GM23248 (cell line): Measurements from ENCODE around the gene SEL1L3. TPM values are rescaled to one million over a fixed set of nuclear protein-coding genes. Genes with fewer than 3 reads are reported as not detected.

Experiments
- DNase-seq: peaks from one replicate; pipeline ENCODE4 v3.0.0-alpha.2; 2015
- H2AFZ ChIP-seq: fragments of 200-600 bp; sonication (generic); 2 replicates; pipeline ENCODE4 v1.6.1; 2016; ENCODE audit warnings: antibody characterized with exemption
- H3F3A ChIP-seq: fragments of 200-600 bp; sonication (generic); 2 replicates; pipeline ENCODE4 v1.6.1; 2016; ENCODE audit warnings: mild to moderate bottlenecking, antibody characterized with exemption, mixed run types; ENCODE audit not compliant: insufficient read depth
- H3K27ac ChIP-seq: fragments of 200-600 bp; sonication (generic); 2 replicates; pipeline ENCODE4 v1.5.1; 2016; ENCODE audit warnings: mild to moderate bottlenecking
- H3K27me3 ChIP-seq: fragments of 200-600 bp; sonication (generic); replicated peaks from 2 replicates; pipeline ENCODE4 v1.6.1; 2016; ENCODE audit warnings: mild to moderate bottlenecking; ENCODE audit not compliant: insufficient read depth
- H3K36me3 ChIP-seq: fragments of 200-600 bp; sonication (generic); 2 replicates; pipeline ENCODE4 v1.6.1; 2016; ENCODE audit warnings: low read depth, mild to moderate bottlenecking
- H3K4me1 ChIP-seq: fragments of 200-600 bp; sonication (generic); 2 replicates; pipeline ENCODE4 v1.6.1; 2016; ENCODE audit warnings: mild to moderate bottlenecking; ENCODE audit not compliant: insufficient read depth
- H3K4me2 ChIP-seq: fragments of 200-600 bp; sonication (generic); one replicate; pipeline ENCODE4 v1.6.1; 2016; ENCODE audit warnings: mild to moderate bottlenecking; ENCODE audit not compliant: unreplicated experiment
- H3K4me3 ChIP-seq: fragments of 200-600 bp; sonication (generic); 2 replicates; pipeline ENCODE4 v1.5.1; 2016; ENCODE audit warnings: mild to moderate bottlenecking
- H3K79me2 ChIP-seq: fragments of 200-600 bp; sonication (generic); 2 replicates; pipeline ENCODE4 v1.6.1; 2016; ENCODE audit warnings: mild to moderate bottlenecking; ENCODE audit not compliant: insufficient read depth
- H3K9ac ChIP-seq: fragments of 200-600 bp; sonication (generic); 2 replicates; pipeline ENCODE4 v1.6.1; 2016; ENCODE audit warnings: mild to moderate bottlenecking
- H3K9me2 ChIP-seq: fragments of 200-600 bp; sonication (generic); 2 replicates; pipeline ENCODE4 v1.6.1; 2016; ENCODE audit warnings: mixed run types, mild to moderate bottlenecking, moderate library complexity; ENCODE audit not compliant: insufficient read depth
- H3K9me3 ChIP-seq: fragments of 200-600 bp; sonication (generic); one replicate; pipeline ENCODE4 v1.6.1; 2017; ENCODE audit warnings: low read depth
- H4K20me1 ChIP-seq: fragments of 200-600 bp; sonication (generic); 2 replicates; pipeline ENCODE4 v1.6.0; 2016; ENCODE audit not compliant: insufficient read depth
- EZH2 ChIP-seq: fragments of 200-600 bp; sonication (generic); IDR thresholded peaks from 2 replicates; pipeline ENCODE4 v1.6.1; 2018; ENCODE audit warnings: antibody characterized with exemption, mild to moderate bottlenecking; ENCODE audit not compliant: insufficient read depth, poor library complexity, severe bottlenecking
- EZH2phosphoT487 ChIP-seq: fragments of 200-600 bp; sonication (generic); IDR thresholded peaks from 2 replicates; pipeline ENCODE4 v1.6.1; 2018; ENCODE audit warnings: antibody characterized with exemption, moderate library complexity, mild to moderate bottlenecking, low read depth; ENCODE audit not compliant: insufficient read depth
- WGBS, 2 experiments: methylation state at CpG; one replicate each; pipeline ENCODE4 v1.1.6; 2015 to 2017; ENCODE audit warnings: low lambda C conversion rate in 2 of 2, low coverage in 1 of 2; ENCODE audit errors: missing lambda C conversion rate in 2 of 2; 5-methylcytosine and 5-hydroxymethylcytosine counted together
- in situ Hi-C: fragments of 300-500 bp; cut with MboI; formaldehyde crosslinking; loops from 2 replicates; pipeline ENCODE4 v1.15.0; 2020
- polyA plus RNA-seq: library from polyadenylated mRNA; unstranded; fragments of >200 nt; fragmentation: Nextera tagmentation; extraction: Ambion mirVana; gene quantifications from 2 replicates; pipeline ENCODE4 v1.2.1, GENCODE V29; 2016
- total RNA-seq: library from RNA; depleted of rRNA; stranded (reverse); fragments of >200 nt; shearing (Covaris generic); gene quantifications from 2 replicates; pipeline ENCODE4 v1.2.3, GENCODE V29; 2014

Gene SEL1L3
- total and polyA plus RNA-seq, 2 experiments from 2014 or later: 23.1 to 62.8 TPM

GRCh38 chr4:25839687-25840086, 23.1 kb downstream of the SEL1L3 start:
- no peak for TF ChIP-seq EZH2phosphoT487
- TF ChIP-seq EZH2: no peak
- H3K36me3 ChIP-seq: no peaks in the 10 kb centered on the region
- H3K27ac ChIP-seq: no peak overlapping the region
- in situ Hi-C loops: no loop called here
- H3K4me1 ChIP-seq: peaks cover 6% of the 10 kb centered on the region
- H3K9me3 ChIP-seq: no peaks in the 10 kb centered on the region
- H3F3A ChIP-seq: no peaks in the 10 kb centered on the region
- H3K9ac ChIP-seq: no peak overlapping the region
- no peaks in the 10 kb centered on the region for H3K9me2 ChIP-seq
- no peak overlapping the region for H2AFZ ChIP-seq
- DNase-seq: no peak
- H3K27me3 ChIP-seq: no peaks in the 10 kb centered on the region
- no peak overlapping the region for H3K4me3 ChIP-seq
- WGBS, 2 experiments: 92 to 96% methylated on average over 12 of the region's 12 CpGs
- no peaks in the 10 kb centered on the region for H4K20me1 ChIP-seq
- H3K4me2 ChIP-seq: no peak overlapping the region
- H3K79me2 ChIP-seq: no peaks in the 10 kb centered on the region

GRCh38 chr4:25839233-25839632, 23.6 kb downstream of the SEL1L3 start:
- no peaks in the 10 kb centered on the region for H4K20me1 ChIP-seq
- no peak overlapping the region for H3K4me3 ChIP-seq
- no peak overlapping the region for H3K9ac ChIP-seq
- WGBS, 2 experiments: 84 to 85% methylated on average over 8 of the region's 8 CpGs
- DNase-seq: no peak
- no peak for TF ChIP-seq EZH2phosphoT487
- no peak for TF ChIP-seq EZH2
- no peak overlapping the region for H2AFZ ChIP-seq
- H3K4me2 ChIP-seq: no peak overlapping the region
- H3K9me3 ChIP-seq: no peaks in the 10 kb centered on the region
- H3F3A ChIP-seq: no peaks in the 10 kb centered on the region
- H3K27me3 ChIP-seq: no peaks in the 10 kb centered on the region
- H3K36me3 ChIP-seq: no peaks in the 10 kb centered on the region
- no peak overlapping the region for H3K27ac ChIP-seq
- in situ Hi-C loops: no loop called here
- no peaks in the 10 kb centered on the region for H3K9me2 ChIP-seq
- peaks cover 6% of the 10 kb centered on the region for H3K4me1 ChIP-seq
- H3K79me2 ChIP-seq: no peaks in the 10 kb centered on the region

GRCh38 chr4:25838526-25838925, 24.3 kb downstream of the SEL1L3 start:
- TF ChIP-seq EZH2 (no peak), EZH2phosphoT487 (no peak)
- Histone ChIP-seq H3K4me3 (no peak overlapping the region), H3K9me2 (no peaks in the 10 kb centered on the region), H4K20me1 (no peaks in the 10 kb centered on the region), H3K4me2 (no peak overlapping the region), H2AFZ (no peak overlapping the region), H3K4me1 (peaks cover 2% of the 10 kb centered on the region), H3F3A (no peaks in the 10 kb centered on the region), H3K9ac (no peak overlapping the region), H3K27me3 (no peaks in the 10 kb centered on the region), H3K79me2 (no peaks in the 10 kb centered on the region), H3K36me3 (no peaks in the 10 kb centered on the region), H3K27ac (no peak overlapping the region), H3K9me3 (no peaks in the 10 kb centered on the region)
- in situ Hi-C loops: no loop called here
- WGBS, 2 experiments: 81 to 85% methylated on average over 8 of the region's 8 CpGs
- DNase-seq: no peak

GRCh38 chr4:25837107-25837506, 25.7 kb downstream of the SEL1L3 start:
- Histone ChIP-seq H3K9me3 (no peaks in the 10 kb centered on the region), H3K27me3 (no peaks in the 10 kb centered on the region), H3K36me3 (no peaks in the 10 kb centered on the region), H2AFZ (no peak overlapping the region), H4K20me1 (no peaks in the 10 kb centered on the region), H3K9ac (no peak overlapping the region), H3K79me2 (no peaks in the 10 kb centered on the region), H3K9me2 (no peaks in the 10 kb centered on the region), H3K27ac (no peak overlapping the region), H3K4me2 (no peak overlapping the region), H3K4me3 (no peak overlapping the region), H3F3A (no peaks in the 10 kb centered on the region), H3K4me1 (no peaks in the 10 kb centered on the region)
- DNase-seq: no peak
- 82 to 85% methylated on average over 4 of the region's 4 CpGs for WGBS, 2 experiments
- TF ChIP-seq EZH2 (no peak), EZH2phosphoT487 (no peak)
- in situ Hi-C loops: no loop called here

GRCh38 chr4:25835384-25835783, 27.4 kb downstream of the SEL1L3 start:
- H3K9ac ChIP-seq: no peak overlapping the region
- H4K20me1 ChIP-seq: no peaks in the 10 kb centered on the region
- H3K27ac ChIP-seq: no peak overlapping the region
- TF ChIP-seq EZH2 (no peak), EZH2phosphoT487 (no peak)
- no peaks in the 10 kb centered on the region for H3K79me2 ChIP-seq
- no peaks in the 10 kb centered on the region for H3K36me3 ChIP-seq
- no peak overlapping the region for H2AFZ ChIP-seq
- H3K9me3 ChIP-seq: no peaks in the 10 kb centered on the region
- no peaks in the 10 kb centered on the region for H3K27me3 ChIP-seq
- no peaks in the 10 kb centered on the region for H3K4me1 ChIP-seq
- no peak overlapping the region for H3K4me3 ChIP-seq
- 5 to 15% methylated on average over 1 of the region's 1 CpG for WGBS, 2 experiments
- H3F3A ChIP-seq: no peaks in the 10 kb centered on the region
- H3K4me2 ChIP-seq: no peak overlapping the region
- in situ Hi-C loops: no loop called here
- no peak for DNase-seq
- H3K9me2 ChIP-seq: no peaks in the 10 kb centered on the region
